ENCODE data around the gene NAGK. TPM values are rescaled to one million over a fixed set of nuclear protein-coding genes. Genes with fewer than 3 reads are reported as not detected.
A peak's percentile ranks its signal among the peaks of the same experiment; 100 is the strongest.
"Not testable (repeated sequence)": the region's sequence is repeated elsewhere in the genome, so short reads cannot be mapped to it uniquely, and the experiment has no call there.

NAGK gene
- total RNA-seq, 4 donors from 2014 or later, result 87.5 to 278 (median 166) TPM

GRCh38 chr2:71103809-71104208 is 35.4 kb downstream of the NAGK start:
- TF ChIP-seq CTCF (IDR thresholded peaks at IDR 0.05), result no peak
- TF ChIP-seq POLR2A (IDR thresholded peaks at IDR 0.05), result no peak
- Histone ChIP-seq H3K27ac (peak overlapping the region; percentile 76 to 85 (median 81)), H3K9me3 (no peaks in the 10 kb centered on the region), H3K27me3 (no peaks in the 10 kb centered on the region), H3K4me1 (peaks cover 9 to 39% (median 21%) of the 10 kb centered on the region in 3 donors), H3K36me3 (peaks cover 0 to 13% (median 0%) of the 10 kb centered on the region in 3 donors), H3K4me3 (no peak overlapping the region)
- intact Hi-C loops (cut with DNase I), result no loop called here
- WGBS, 2 donors, result 65 to 78% methylated on average over 1 to 3 of the region's 5 CpGs
- no peak for DNase-seq

- TF ChIP-seq CTCF (IDR thresholded peaks at IDR 0.05), result peak in 1 of 6 experiments; percentile 11
- H3K27me3 ChIP-seq; H3K9me3 ChIP-seq; H3K4me3 ChIP-seq; DNase-seq; H3K27ac ChIP-seq; intact Hi-C loops (cut with DNase I): not testable (repeated sequence)
- Histone ChIP-seq H3K36me3 (peaks cover 0 to 36% (median 0%) of the 10 kb centered on the region in 3 donors), H3K4me1 (peaks cover 9 to 29% (median 13%) of the 10 kb centered on the region in 3 donors)
- 78 to 79% methylated on average over 6 of the region's 6 CpGs for WGBS, 2 donors
These were observed 38.0 kb downstream of the NAGK start for GRCh38 chr2:71106463-71106862.

GRCh38 chr2:71108091-71108490 is 39.6 kb downstream of the NAGK start:
- Histone ChIP-seq H3K27ac (no peak overlapping the region), H3K4me3 (no peak overlapping the region), H3K4me1 (peaks cover 4 to 13% (median 5%) of the 10 kb centered on the region in 3 donors), H3K27me3 (no peaks in the 10 kb centered on the region), H3K9me3 (no peaks in the 10 kb centered on the region), H3K36me3 (peaks cover 0 to 49% (median 0%) of the 10 kb centered on the region in 3 donors)
- TF ChIP-seq POLR2A (IDR thresholded peaks at IDR 0.05) (no peak), CTCF (IDR thresholded peaks at IDR 0.05) (no peak)
- 94 to 100% methylated on average over 2 of the region's 2 CpGs for WGBS, 2 donors
- intact Hi-C loops (cut with DNase I), result no loop called here
- no peak for DNase-seq

- H3K27me3 ChIP-seq, result no peaks in the 10 kb centered on the region
- no peak overlapping the region for H3K27ac ChIP-seq
- no peaks in the 10 kb centered on the region for H3K9me3 ChIP-seq
- TF ChIP-seq POLR2A (IDR thresholded peaks at IDR 0.05) (no peak), CTCF (IDR thresholded peaks at IDR 0.05) (no peak)
- intact Hi-C loops (cut with DNase I), result no loop called here
- peaks cover 0 to 7% (median 0%) of the 10 kb centered on the region in 3 donors for H3K4me1 ChIP-seq
- H3K36me3 ChIP-seq, result peaks cover 0 to 93% (median 5%) of the 10 kb centered on the region in 3 donors
- WGBS, 2 donors, result 76 to 87% methylated on average over 1 of the region's 1 CpG
- no peak overlapping the region for H3K4me3 ChIP-seq
- DNase-seq, result no peak
These were observed 45.4 kb downstream of the NAGK start for GRCh38 chr2:71113843-71114242.

GRCh38 chr2:71117063-71117462 is 48.6 kb downstream of the NAGK start:
- TF ChIP-seq CTCF (IDR thresholded peaks at IDR 0.05) (no peak), POLR2A (IDR thresholded peaks at IDR 0.05) (no peak)
- Histone ChIP-seq H3K36me3 (peaks cover 0 to 95% (median 5%) of the 10 kb centered on the region in 3 donors), H3K4me3 (no peak overlapping the region)

More at GRCh38 chr2:71117063-71117462, 48.6 kb downstream of the NAGK start:
- Histone ChIP-seq H3K27ac (no peak overlapping the region), H3K27me3 (no peaks in the 10 kb centered on the region), H3K4me1 (peaks cover 0 to 32% (median 4%) of the 10 kb centered on the region in 3 donors), H3K9me3 (no peaks in the 10 kb centered on the region)
- intact Hi-C loops (cut with DNase I), result no loop called here
- DNase-seq, result no peak

Measured in esophagus squamous epithelium (tissue), 5 donors.